HUES48 (cell line): ENCODE data around the gene LGR5.

Experiments used
- H3K27ac ChIP-seq: one replicate; pipeline ENCODE4 v1.7.0; 2013; ENCODE audit warnings: low read depth, low read length, inconsistent platforms
- H3K27me3 ChIP-seq: 2 replicates; pipeline ENCODE4 v1.6.1; 2013; ENCODE audit warnings: mild to moderate bottlenecking, low read length; ENCODE audit not compliant: control insufficient read depth, insufficient read depth
- H3K36me3 ChIP-seq: 2 replicates; pipeline ENCODE4 v1.6.1; 2013; ENCODE audit warnings: low read length; ENCODE audit not compliant: control insufficient read depth, insufficient read depth
- H3K4me1 ChIP-seq: 2 replicates; pipeline ENCODE4 v1.6.1; 2013; ENCODE audit warnings: mild to moderate bottlenecking, low read length; ENCODE audit not compliant: control insufficient read depth, insufficient read depth
- H3K4me3 ChIP-seq: 2 replicates; pipeline ENCODE4 v1.5.1; 2013; ENCODE audit warnings: mild to moderate bottlenecking, low read depth, low read length
- H3K9ac ChIP-seq: 2 replicates; pipeline ENCODE4 v1.6.1; 2013; ENCODE audit warnings: mild to moderate bottlenecking, low read depth, low read length, moderate library complexity
- H3K9me3 ChIP-seq: 2 replicates; pipeline ENCODE4 v1.6.1; 2013; ENCODE audit warnings: low read length; ENCODE audit not compliant: control insufficient read depth, insufficient read depth

LGR5 gene

DNA sequence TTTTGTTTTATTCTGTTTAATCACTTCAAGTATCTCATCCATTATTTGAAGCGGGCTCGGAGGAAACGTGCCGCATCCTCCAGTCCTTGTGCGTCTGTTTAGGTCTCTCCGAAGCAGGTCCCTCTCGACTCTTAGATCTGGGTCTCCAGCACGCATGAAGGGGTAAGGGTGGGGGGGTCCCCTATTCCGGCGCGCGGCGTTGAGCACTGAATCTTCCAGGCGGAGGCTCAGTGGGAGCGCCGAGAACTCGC lies 311 bp upstream of the LGR5 start:
- Histone ChIP-seq H3K4me1 (peaks cover 11% of the 10 kb centered on the region; the same call in 1 of the 2 replicates), H3K4me3 (peak overlapping the region; percentile 58), H3K27me3 (peaks cover 67% of the 10 kb centered on the region), H3K9ac (no peak overlapping the region), H3K9me3 (peaks cover 4% of the 10 kb centered on the region), H3K36me3 (no peaks in the 10 kb centered on the region), H3K27ac (peak overlapping the region; percentile 9)

DNA sequence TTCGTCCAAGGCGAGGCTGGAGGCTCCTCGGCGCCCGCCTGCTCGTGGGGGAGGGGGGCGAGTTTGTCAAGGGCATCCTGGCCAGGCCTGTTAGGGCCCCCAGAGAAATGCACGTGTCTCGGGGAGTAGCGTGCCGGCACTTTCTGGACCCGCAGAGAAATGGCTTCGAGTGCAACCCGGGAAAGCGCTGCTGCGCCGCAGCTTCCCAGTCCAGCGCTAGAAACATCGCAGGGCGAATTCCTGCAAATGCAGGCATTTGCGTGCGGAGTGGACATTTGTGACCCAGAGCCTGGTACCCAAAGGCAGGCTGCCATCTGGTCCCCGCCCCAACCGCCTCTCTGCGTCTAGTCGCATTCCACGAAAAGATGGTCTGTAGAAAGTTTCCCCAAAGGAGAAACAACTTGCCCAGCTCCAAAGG lies 756 bp downstream of the LGR5 start:
- H3K9me3 ChIP-seq = peaks cover 4% of the 10 kb centered on the region
- H3K4me1 ChIP-seq = peaks cover 11% of the 10 kb centered on the region; the same call in 1 of the 2 replicates
- H3K27ac ChIP-seq = no peak overlapping the region
- peaks cover 67% of the 10 kb centered on the region for H3K27me3 ChIP-seq
- no peak overlapping the region for H3K9ac ChIP-seq
- no peaks in the 10 kb centered on the region for H3K36me3 ChIP-seq
- peak overlapping the region; percentile 58 for H3K4me3 ChIP-seq

DNA sequence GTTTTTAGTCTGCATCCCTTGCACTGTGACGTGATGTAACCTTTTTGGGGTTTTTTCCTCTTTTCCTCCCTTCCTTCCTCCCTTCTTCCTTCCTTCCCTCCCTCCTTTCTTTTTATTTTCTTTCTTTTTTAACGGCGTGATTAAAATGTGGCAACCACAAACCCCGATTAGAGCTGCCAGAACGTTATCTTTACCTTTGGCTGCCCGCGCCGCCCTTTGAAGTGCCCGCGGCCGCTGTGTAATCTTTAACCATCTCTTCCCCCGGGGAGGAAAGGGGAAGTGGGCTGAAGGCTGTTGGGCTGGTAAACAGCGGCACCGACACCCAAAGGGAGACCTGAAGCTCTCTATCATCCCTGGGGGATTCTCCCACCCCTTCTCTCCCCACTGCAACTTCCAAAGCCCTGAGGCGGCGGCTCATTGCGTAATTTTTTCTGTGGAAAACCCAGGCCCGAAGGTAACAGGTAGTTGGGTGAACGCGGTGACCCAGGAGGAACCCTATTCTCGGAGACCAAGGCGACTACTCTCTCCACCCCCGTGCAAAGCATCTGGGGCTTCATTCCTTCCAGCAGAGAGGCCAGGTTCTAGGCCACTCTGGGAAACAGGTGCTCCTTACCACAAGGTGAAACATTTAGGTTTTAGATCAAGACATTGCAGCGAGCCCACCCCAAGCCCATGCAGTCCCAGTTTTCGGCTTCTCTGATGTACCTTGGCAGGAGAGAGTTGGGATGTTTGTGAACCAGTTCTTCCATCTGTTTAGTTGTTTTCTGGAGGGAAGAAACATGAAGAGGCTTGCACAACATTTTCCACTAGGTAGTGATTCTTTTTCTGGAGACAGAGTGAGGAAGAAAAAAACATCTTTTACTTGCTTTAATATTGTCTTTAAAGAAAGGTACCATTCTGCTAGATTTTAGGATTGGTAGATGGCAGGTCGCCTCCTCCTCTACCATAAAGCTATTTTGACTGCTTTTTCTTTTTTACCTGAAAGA lies 1.5 kb downstream of the LGR5 start:
- Histone ChIP-seq H3K27me3 (peaks cover 67% of the 10 kb centered on the region), H3K27ac (no peak overlapping the region), H3K4me1 (peaks cover 14% of the 10 kb centered on the region; the same call in 1 of the 2 replicates), H3K4me3 (peak overlapping the region; percentile 58), H3K36me3 (no peaks in the 10 kb centered on the region), H3K9ac (no peak overlapping the region), H3K9me3 (no peaks in the 10 kb centered on the region; the same call in none of the 2 replicates)

DNA sequence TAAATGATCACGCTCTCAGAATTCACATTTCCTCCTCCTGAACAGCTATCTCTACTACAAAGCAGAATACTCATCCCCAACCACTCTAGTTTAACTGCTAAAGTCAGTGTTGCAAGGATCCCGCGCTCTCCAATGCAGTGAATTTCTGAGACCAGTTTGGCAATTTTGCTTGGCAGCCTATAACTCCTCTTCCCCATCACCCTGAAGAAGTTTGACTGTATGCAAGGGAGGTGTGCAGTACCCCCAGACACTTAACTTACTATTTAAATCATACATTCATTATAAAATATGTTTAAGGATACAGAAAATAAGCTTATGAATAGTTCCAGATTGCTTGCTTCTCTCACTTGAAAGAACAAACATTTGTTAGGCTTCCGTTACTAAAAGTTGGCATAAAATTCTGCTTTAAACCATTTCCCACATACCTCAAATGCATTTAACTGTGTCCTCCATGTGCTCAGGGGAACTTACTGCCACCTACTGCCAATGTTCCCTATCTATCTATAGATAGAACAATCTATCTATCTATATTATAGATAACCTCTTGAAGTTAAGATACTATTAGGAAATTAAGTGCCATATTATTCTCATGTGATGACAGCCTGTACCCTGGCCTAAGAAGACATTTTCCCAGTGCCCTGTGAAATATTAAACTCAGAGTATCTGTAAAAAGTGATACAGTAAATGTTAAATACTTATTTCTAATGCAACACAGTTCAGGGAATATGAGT lies 2.4 kb downstream of the LGR5 start:
- H3K36me3 ChIP-seq = no peaks in the 10 kb centered on the region
- peaks cover 17% of the 10 kb centered on the region; the same call in 1 of the 2 replicates for H3K4me1 ChIP-seq
- H3K4me3 ChIP-seq = no peak overlapping the region
- no peaks in the 10 kb centered on the region; the same call in 1 of the 2 replicates for H3K9me3 ChIP-seq
- H3K9ac ChIP-seq = no peak overlapping the region
- H3K27me3 ChIP-seq = peaks cover 67% of the 10 kb centered on the region
- no peak overlapping the region for H3K27ac ChIP-seq

DNA sequence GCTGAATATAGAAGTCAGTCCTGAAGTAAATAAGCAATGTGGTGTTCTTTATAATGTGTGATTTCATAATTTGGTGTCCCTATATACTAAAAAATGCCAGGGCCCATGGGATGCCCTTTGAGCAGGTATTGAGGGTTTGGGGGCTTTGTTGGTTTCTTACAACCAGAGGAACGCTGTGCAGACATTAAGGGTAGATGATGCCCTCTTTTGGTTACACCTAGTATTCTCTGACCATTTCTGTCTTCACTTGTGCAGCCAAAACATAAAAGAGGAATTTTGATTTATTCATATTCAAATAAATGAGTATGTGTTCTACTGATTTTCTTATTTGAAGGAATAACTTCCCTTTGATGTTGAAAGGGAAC lies 3.0 kb downstream of the LGR5 start:
- H3K9ac ChIP-seq = no peak overlapping the region
- H3K36me3 ChIP-seq = no peaks in the 10 kb centered on the region
- H3K9me3 ChIP-seq = no peaks in the 10 kb centered on the region
- no peak overlapping the region for H3K27ac ChIP-seq
- H3K4me3 ChIP-seq = no peak overlapping the region
- peaks cover 62% of the 10 kb centered on the region for H3K27me3 ChIP-seq
- H3K4me1 ChIP-seq = peaks cover 17% of the 10 kb centered on the region; the same call in 1 of the 2 replicates

DNA sequence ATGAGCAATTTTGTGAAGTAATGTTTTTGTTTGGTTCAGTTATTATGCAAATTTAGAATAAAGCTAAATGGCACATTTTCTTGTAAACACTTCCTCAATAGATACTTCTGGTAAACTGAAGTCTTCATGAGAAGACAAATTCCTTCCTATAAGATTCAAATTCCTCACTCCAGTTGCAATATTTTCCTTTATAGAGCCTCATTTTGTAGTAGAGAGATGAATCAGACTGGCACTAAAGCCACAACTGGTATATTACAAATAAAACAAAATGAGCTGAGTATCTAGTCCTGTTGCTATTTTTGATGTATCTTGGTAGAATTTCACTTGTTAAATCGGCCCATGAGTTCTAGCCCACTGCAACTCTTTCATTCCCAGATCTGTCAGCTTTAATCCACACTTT lies 5.5 kb downstream of the LGR5 start:
- H3K9ac ChIP-seq = no peak overlapping the region
- peaks cover 37% of the 10 kb centered on the region for H3K27me3 ChIP-seq
- no peaks in the 10 kb centered on the region for H3K36me3 ChIP-seq
- peaks cover 11% of the 10 kb centered on the region; the same call in 1 of the 2 replicates for H3K4me1 ChIP-seq
- no peak overlapping the region for H3K4me3 ChIP-seq
- no peaks in the 10 kb centered on the region for H3K9me3 ChIP-seq
- no peak overlapping the region for H3K27ac ChIP-seq

DNA sequence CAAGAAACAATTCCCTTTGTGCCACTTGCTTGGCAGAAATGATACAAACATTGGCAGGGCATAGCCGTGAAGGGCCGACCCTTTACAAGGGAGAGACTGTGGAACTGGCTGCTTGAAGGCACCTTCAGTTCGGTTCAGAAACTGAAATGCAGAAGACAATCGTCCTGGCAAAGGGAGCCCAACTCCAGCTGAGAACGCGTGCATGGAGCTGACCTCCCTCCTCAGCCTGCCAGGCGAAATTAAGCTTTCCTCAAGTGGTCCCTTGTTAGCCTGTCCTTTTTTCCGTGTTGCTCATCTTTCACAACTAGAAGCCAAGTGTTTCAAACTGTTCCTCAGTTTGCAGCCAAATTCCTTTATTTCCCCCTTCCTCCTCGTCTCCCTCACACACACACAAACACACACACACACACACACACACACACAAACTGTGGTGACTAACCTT lies 8.1 kb downstream of the LGR5 start:
- 0 out of 2 replicates have a peak, but pooled peaks cover 6% of the 10 kb centered on the region for H3K4me1 ChIP-seq
- H3K27ac ChIP-seq = no peak overlapping the region

DNA sequence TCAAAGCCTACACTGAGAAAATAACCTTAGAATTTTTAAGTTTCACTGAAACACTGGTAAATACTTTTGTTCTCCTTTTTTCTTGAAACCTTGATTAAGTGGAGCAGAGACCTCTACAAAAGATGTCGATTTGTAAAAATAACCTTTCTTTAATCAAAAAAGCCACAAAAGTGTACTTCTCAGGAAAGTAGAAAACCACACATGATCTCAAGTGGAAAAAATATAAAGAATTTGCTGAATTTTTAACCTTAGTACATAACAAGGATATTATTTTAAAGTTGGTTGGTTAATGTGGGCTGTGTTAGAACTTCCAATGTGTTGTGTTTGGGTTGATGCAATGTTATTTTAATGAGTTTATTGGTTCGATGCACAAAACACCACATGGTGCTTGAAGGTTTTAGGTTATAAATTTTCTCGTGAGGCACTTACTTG lies 8.6 kb downstream of the LGR5 start:
- H3K36me3 ChIP-seq = no peaks in the 10 kb centered on the region
- H3K27ac ChIP-seq = no peak overlapping the region
- H3K4me3 ChIP-seq = no peak overlapping the region
- H3K27me3 ChIP-seq = peaks cover 6% of the 10 kb centered on the region
- no peak overlapping the region for H3K9ac ChIP-seq
- 0 out of 2 replicates have a peak, but pooled peaks cover 6% of the 10 kb centered on the region for H3K4me1 ChIP-seq
- no peaks in the 10 kb centered on the region for H3K9me3 ChIP-seq

More for the DNA sequence above, 8.1 kb downstream of the LGR5 start:
- Histone ChIP-seq H3K36me3 (no peaks in the 10 kb centered on the region), H3K4me3 (no peak overlapping the region), H3K9me3 (no peaks in the 10 kb centered on the region), H3K27me3 (peaks cover 10% of the 10 kb centered on the region), H3K9ac (no peak overlapping the region)

DNA sequence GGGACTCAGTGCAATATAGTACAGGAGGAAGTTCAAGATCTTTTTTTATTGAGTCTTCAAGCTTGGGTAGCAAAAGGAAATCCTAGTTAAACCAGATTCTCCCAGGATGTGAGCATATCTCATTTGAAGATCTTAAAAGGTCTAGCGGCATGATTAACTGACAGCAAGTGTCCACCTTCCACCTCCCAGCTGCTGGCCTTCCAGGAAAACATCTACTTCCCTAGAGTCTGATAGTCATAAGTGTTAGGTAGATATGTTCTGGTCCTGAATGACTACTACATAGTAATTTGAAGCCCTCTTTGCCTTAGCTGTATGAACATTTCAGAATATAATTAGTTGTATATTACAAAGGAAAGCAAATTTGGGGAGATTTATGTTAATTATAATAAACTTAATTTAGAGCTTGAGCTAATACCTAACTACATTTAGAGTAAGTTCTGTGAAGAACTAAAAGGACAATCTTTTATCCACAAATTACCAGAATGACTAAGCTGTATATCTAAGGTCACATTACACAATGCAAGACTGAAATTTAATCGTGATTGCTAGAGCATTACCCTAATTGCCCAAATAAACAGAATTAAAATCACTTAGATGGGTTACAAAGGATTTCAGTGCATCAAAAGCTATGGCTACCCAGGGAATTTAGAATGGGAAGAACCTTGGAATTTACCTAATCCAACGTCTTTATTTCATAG lies 9.9 kb downstream of the LGR5 start:
- H3K9ac ChIP-seq = no peak overlapping the region
- no peaks in the 10 kb centered on the region for H3K36me3 ChIP-seq
- H3K27ac ChIP-seq = no peak overlapping the region
- H3K4me3 ChIP-seq = no peak overlapping the region
- no peaks in the 10 kb centered on the region for H3K27me3 ChIP-seq
- H3K9me3 ChIP-seq = no peaks in the 10 kb centered on the region
- 0 out of 2 replicates have a peak, but pooled peaks cover 6% of the 10 kb centered on the region for H3K4me1 ChIP-seq

DNA sequence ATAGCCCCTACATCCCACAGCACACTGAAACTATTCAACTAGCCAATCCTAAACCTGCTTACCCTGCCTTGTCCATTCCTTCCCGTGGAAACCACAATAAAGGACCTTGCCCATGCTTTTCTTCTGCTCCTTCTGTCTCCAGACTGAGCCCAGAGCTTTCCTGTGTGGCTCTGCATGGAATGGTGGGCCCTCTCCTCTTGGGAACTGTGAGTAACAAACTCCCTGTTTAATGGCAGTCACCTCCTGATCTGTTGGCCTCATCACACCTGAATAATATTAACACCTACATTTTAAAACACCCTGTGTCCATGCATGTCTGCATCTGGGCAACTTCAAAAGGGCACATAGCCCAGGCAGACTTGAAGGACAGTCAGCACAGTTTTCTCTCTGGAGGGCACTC lies 12.4 kb downstream of the LGR5 start:
- H3K9me3 ChIP-seq = no peaks in the 10 kb centered on the region
- no peak overlapping the region for H3K9ac ChIP-seq
- peaks cover 19% of the 10 kb centered on the region for H3K4me1 ChIP-seq
- no peaks in the 10 kb centered on the region for H3K36me3 ChIP-seq
- no peak overlapping the region for H3K27ac ChIP-seq
- no peak overlapping the region for H3K4me3 ChIP-seq
- H3K27me3 ChIP-seq = no peaks in the 10 kb centered on the region
